ENCODE measurements around the gene FOXO6.

The FOXO6 gene

DNA sequence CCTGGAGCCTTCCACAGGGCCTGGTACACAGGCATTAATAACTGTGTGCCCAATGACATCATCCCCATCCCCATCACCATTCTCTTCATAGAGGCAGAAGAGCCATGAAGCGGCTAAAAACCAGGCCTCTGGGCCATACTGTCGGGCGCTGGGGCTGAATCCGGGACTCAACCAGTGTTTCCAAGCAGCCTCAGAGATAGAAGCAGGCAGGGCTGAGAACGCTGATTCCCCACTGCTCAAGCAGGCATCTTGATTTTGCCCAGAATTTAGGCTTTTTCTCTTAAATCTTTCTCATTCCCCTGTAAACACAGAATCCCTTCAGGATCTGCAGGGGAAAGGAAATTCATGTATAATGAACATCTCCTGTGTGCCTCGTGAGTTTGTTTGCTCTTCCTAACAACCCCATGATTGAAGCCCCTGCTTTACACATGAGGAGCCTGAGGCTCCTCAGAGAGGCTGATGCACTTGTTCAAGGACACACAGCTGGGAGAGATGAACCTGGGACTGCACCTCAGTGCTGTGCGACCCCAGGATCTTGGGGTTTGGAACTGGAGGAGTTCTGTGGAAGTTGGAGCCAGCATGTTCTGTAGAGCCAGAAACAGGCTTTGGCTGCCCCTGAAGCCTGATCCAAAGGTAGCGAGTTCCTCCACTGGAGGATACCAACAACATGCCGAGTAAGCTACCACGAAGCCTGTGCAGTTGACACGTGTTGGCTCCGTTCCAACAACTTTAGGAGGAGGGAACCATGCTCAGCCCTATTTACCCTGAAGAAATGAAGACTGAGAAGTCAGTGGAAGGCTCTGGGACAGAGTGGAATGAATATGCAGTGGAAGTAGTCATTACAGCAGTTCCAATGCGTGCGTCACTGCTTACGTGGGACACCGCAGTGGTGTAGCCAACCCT is 67.8 kb downstream of the FOXO6 start:
- no peak overlapping the region for H3K27ac Mint-ChIP-seq
- no peaks in the 10 kb centered on the region for H3K9me3 Mint-ChIP-seq
- TF ChIP-seq, protein P1, sequence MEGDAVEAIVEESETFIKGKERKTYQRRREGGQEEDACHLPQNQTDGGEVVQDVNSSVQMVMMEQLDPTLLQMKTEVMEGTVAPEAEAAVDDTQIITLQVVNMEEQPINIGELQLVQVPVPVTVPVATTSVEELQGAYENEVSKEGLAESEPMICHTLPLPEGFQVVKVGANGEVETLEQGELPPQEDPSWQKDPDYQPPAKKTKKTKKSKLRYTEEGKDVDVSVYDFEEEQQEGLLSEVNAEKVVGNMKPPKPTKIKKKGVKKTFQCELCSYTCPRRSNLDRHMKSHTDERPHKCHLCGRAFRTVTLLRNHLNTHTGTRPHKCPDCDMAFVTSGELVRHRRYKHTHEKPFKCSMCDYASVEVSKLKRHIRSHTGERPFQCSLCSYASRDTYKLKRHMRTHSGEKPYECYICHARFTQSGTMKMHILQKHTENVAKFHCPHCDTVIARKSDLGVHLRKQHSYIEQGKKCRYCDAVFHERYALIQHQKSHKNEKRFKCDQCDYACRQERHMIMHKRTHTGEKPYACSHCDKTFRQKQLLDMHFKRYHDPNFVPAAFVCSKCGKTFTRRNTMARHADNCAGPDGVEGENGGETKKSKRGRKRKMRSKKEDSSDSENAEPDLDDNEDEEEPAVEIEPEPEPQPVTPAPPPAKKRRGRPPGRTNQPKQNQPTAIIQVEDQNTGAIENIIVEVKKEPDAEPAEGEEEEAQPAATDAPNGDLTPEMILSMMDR (IDR thresholded peaks at IDR 0.05), result no peak
- H3K4me3 Mint-ChIP-seq, result no peak overlapping the region
- peaks cover 16% of the 10 kb centered on the region for H3K27me3 Mint-ChIP-seq (ENCODE audit: low read depth, poor library complexity)
- no peaks in the 10 kb centered on the region for H3K36me3 Mint-ChIP-seq (ENCODE audit: low read depth)
- DNase-seq, result no peak
- H3K4me1 Mint-ChIP-seq, result peaks cover 23% of the 10 kb centered on the region

DNA sequence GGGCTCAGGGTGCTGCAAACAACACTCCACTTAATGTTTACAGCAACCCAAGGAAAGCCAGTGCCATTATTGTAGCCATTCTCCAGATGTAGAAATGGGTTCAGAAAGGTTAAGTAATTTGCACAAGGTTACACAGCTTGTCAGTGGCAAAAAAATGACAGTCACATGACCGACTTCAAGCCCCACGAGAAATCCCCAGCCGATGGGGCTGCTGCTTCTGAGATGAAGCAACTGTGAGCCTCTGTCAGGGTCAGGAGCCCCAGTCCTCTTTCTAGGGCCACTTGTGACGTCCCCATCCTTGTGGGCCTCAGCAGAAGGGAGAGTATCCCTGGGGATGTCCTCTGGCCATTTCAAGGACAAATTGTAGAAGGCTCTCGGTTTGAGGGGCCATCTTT is 68.4 kb downstream of the FOXO6 start:
- peaks cover 29% of the 10 kb centered on the region for H3K4me1 Mint-ChIP-seq

DNA sequence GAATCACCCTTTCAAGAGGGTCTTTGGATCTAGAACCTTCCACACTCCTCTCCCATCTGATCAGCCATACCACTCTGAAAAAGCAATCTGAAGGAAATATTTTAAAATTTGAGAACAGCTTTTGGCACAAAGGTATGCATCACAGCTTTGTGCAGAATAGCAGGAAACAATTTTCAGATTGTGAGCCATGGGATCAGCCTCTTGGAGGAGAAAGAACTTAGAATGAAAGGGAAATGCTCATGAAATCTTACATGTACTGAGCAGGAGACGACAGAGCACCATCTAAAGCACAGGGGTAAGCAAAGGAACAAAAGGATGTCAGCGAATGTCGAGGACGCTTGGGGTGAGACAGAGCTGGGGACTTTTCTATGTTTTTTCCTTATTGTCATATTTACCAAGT is 68.8 kb downstream of the FOXO6 start:
- DNase-seq, result no peak
- TF ChIP-seq, protein P1 (IDR thresholded peaks at IDR 0.05), result no peak
- Mint-ChIP-seq H3K9me3 (no peaks in the 10 kb centered on the region), H3K4me1 (peaks cover 34% of the 10 kb centered on the region), H3K36me3 (ENCODE audit: low read depth) (no peaks in the 10 kb centered on the region), H3K4me3 (no peak overlapping the region), H3K27ac (no peak overlapping the region), H3K27me3 (ENCODE audit: low read depth, poor library complexity) (peaks cover 16% of the 10 kb centered on the region)

More for the DNA sequence above, 68.4 kb downstream of the FOXO6 start:
- no peaks in the 10 kb centered on the region for H3K36me3 Mint-ChIP-seq (ENCODE audit: low read depth)
- H3K4me3 Mint-ChIP-seq, result no peak overlapping the region
- TF ChIP-seq, protein P1 (IDR thresholded peaks at IDR 0.05), result no peak
- H3K27me3 Mint-ChIP-seq (ENCODE audit: low read depth, poor library complexity), result peaks cover 16% of the 10 kb centered on the region
- no peak for DNase-seq
- H3K9me3 Mint-ChIP-seq, result no peaks in the 10 kb centered on the region
- H3K27ac Mint-ChIP-seq, result no peak overlapping the region

DNA sequence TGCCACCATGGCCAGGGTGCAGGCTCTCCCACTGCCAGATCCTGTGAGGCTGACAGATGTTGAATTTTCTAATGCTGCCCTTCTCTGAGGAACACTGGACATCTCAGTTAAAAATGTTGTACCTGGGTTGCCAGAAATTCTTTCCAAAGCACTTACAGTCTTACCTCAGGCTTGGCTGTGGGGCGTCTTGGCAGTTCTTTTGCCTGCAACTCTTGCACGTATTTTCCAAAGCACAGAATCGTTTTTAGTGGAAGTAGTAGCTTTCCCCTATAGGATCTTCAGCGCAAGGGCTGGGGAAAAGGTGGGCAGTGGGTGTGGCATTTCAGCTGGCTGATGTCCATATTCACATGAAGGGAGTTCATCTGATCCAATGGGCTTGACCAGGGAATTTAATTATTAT is 69.3 kb downstream of the FOXO6 start:
- Mint-ChIP-seq H3K36me3 (ENCODE audit: low read depth) (no peaks in the 10 kb centered on the region), H3K27me3 (ENCODE audit: low read depth, poor library complexity) (peaks cover 17% of the 10 kb centered on the region), H3K4me3 (no peak overlapping the region), H3K9me3 (no peaks in the 10 kb centered on the region), H3K27ac (no peak overlapping the region), H3K4me1 (peaks cover 39% of the 10 kb centered on the region)
- TF ChIP-seq, protein P1 (IDR thresholded peaks at IDR 0.05), result no peak
- no peak for DNase-seq

DNA sequence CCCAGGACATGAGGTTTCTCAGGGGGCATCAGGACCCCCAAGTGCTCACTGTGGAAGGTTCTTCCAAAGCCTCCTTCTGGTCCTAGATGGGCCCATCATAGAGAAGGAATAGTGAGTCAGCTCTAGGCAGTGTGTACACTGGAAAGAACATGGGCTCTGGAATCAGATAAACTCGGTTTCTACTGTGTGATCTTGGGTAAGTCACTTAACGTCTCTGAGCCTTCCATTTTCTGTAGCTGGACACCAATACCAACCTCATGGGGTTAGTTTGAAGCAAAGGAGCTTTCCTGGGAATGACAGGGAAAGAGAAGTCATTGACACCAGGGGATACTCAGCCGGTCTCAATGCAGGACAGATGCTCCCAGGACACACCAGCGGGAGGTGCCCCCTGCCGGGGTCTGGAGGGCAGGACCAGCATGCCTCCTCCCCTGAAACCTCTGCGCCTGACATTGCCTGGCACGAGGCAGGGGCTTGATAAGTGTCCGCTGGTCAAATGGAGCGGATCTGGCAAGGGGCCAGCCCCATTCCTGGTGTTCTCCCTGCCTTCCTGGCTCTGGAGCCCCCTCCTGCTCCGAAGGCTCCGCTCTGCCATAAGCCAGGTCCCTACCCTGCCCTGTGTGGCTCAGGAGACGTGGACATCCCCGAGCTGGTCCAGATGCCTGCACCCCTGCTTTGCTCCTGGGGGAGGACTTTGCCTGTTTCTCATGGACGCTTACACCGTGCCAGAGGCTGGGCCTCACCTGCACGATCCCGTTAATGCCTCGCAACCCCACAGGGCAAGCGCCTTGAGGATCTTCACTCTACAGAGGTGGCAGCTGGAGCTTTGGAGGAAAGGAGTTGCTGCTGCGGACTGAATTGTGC is 70.5 kb downstream of the FOXO6 start:
- no peaks in the 10 kb centered on the region for H3K9me3 Mint-ChIP-seq
- H3K27ac Mint-ChIP-seq, result no peak overlapping the region
- TF ChIP-seq, protein P1 (IDR thresholded peaks at IDR 0.05), result no peak
- peaks cover 50% of the 10 kb centered on the region for H3K4me1 Mint-ChIP-seq
- no peak overlapping the region for H3K4me3 Mint-ChIP-seq
- H3K36me3 Mint-ChIP-seq (ENCODE audit: low read depth), result no peaks in the 10 kb centered on the region
- no peak for DNase-seq
- H3K27me3 Mint-ChIP-seq (ENCODE audit: low read depth, poor library complexity), result peaks cover 24% of the 10 kb centered on the region

All from nephron progenitor cell (in vitro differentiated cells).